Islet of Langerhans (tissue), 1 donor: ENCODE results near the gene MBOAT1.

ENCODE experiments used
- FAIRE-seq: peaks from one replicate; lab custom pipeline; 2011; peaks lifted over from hg19 to GRCh38; lab: Jason Lieb, UNC

MBOAT1 gene

DNA sequence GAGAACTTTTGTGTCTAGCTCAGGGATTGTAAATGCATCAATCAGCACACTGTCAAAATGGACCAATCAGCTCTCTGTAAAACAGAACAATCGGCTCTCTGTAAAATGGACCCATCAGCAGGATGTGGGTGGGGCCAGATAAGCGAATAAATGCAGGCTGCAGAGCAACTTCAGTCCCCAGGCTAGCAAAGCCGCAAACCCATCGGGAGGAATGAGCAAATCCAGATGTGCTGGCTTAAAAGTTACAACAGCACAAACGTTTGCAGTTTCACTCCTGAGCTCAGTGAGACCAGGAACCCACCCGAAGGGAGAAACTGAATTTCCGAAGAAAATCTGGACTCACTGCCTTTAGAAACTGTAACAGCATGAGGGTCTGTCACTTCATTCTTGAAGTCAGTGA, 21.9 kb upstream of the MBOAT1 start:
- no peak for FAIRE-seq

DNA sequence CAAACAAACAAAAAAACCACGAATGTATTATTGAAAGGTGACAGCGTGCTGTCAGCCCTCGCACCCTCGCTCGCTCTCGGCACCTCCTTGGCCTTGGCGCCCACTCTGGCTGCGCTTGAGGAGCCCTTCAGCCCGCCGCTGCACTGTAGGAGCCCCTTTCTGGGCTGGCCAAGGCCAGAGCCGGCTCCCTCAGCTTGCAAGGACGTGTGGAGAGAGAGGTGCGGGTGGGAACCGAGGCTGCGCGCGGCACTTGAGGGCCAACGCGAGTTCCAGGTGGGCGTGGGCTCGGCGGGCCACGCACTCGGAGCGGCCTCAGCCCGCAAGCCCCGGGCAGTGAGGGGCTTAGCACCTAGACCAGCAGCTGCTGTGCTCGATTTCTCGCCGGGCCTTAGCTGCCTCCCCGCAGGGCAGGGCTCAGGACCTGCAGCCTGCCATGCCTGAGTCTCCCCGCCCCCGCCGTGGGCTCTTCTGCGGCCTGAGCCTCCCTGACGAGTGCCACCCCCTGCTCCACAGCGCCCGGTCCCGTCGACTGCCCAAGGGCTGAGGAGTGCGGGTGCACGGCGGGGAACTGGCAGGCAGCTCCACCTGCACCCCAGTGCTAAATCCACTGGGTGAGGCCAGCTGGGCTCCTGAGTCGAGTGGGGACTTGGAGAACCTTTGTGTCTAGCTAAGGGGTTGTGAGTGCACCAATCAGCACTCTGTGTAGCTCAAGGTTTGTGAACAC, 20.9 kb upstream of the MBOAT1 start:
- no peak for FAIRE-seq

DNA sequence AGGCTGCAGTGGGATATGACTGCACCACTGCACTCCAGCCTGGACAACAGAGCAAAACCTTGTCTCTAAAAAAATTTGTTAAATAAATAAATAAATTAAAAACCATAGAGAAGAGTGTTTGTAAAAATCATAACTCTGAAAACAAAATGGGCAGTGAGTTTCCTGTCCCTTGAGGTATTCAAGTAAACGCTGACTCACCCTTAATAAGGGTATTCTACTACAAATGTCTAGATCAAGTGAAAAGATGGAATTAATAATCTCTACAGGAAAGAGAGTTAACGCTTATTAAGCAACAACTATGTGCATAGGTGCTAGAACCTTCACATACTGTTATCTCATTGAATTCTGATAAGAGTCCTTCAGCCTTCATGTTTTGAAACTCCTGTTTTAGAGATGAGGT, 19.9 kb upstream of the MBOAT1 start:
- FAIRE-seq, result no peak

DNA sequence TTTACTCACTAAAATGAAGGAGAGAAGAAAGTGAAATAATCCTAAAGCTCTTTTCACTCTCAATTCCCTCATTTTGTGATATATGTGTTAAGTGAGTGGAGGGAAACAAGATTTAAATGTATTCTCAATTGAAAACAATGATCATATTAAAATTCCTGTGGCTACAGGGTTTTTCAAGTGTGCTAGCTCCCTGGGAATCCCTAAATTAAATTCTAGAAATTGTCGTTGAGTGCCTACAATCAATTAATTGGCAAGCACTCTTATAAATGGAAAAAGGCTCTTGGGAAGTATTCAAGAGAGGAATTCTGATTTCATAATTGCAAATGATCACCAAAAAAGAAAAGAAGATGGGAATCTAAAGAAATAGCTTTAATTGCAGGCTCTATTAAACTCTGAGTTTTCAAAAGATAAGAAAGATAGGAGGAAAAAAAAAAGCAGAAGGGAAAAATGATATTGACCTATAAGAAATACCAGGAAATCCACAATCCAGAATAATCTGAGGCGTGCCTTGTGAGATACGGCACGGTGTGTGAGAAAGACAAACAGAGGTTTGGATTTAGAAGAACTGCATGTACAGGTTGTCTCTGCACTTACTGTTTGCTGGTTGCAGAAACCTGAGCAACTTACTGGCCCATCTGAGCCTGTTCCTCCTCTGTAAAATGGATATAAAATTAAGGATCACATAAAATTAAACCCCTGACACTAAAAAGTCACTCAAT, 18.3 kb upstream of the MBOAT1 start:
- FAIRE-seq, result no peak

DNA sequence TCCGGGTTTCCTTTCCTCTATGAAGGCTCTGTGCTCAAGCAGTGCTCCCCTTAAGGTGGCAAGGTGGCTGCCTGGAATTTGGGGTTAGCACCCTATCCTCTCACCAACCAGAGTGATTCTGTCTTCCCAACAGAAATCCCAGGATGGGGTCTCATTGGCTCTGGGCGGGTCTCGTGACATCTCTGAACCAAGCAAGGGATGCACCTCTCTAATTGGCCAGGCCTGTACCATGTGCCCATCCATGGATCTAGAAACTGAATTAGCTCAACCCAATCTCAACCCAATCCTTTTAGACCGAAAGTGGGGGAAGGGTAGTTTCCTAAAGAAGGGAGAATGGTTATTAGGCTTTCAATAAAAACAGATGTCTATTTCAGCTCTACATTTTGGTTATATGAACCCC, 17.6 kb upstream of the MBOAT1 start:
- FAIRE-seq, result no peak

DNA sequence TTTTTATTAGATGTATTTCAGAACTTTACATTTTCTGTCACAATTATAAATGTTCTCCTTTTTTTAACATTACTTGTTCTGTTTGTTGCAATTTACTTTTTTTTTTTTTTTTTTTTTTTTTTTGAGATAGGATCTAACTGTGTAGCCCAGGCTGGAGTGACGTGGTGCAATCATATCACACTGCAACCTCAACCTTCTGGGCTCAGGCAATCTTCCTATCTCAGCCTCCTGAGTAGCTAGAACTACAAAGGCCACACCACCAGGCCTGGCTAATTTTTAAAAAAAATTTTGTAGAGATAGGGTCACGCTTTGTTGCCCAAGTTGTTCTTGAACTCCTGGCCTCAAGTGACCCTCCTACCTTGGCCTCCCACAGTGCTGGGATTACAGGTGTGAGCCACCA, 15.1 kb upstream of the MBOAT1 start:
- FAIRE-seq, result no peak

DNA sequence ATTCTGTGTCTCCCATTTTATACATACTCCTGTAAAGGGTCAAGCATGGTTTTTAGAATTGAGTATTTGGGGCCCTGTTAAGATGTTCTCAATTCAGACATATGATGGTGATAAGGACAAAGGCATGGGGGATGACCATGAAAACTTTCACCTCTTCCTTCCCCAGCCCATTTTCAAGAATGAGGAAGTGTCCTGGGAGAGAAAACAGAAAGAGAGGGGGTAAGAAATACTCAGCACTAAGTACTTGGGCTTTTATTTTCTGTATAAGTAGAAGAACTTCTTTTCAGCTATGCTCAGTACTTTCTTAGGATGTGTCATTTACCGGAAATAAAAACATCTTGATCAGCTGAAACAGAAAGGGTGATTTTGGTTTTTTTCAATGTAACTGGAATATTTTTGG, 10.9 kb upstream of the MBOAT1 start:
- no peak for FAIRE-seq

DNA sequence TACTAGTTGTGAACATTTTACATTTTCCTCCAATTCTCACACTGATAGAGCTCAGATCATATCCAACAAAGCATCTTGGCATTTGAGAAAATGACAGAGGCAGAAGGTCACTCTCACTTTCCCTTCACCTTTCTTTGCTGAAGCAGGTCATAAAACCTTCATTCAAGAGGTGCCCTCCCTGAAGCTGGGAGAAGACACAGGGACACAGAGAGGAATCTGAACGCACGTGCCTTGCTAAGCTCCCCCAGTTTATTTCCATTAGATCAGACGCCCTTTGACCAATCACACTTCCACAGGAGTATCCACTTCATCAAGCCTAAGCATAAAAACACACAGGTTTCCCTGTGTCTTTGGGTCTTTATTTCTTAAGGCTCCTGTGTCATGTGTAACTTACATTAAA, 9.2 kb upstream of the MBOAT1 start:
- no peak for FAIRE-seq

DNA sequence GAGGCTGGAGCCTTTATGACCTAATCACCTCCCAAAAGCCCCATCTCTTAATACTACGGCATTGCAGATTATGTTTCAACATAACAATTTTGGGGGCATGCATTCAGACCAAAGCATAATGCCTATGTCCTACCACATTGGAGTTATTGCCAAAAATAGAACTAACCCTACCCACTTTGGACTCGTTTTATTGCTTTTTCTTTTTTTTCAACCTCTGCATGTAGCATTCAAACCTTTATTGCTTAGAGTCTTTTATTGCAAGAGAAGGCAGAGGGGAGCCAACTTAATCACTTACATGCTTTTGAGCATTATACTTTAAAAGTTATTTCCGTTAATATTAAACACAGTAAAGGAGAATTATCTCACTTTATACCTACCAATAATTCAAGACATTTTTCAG, 8.1 kb upstream of the MBOAT1 start:
- FAIRE-seq, result no peak

DNA sequence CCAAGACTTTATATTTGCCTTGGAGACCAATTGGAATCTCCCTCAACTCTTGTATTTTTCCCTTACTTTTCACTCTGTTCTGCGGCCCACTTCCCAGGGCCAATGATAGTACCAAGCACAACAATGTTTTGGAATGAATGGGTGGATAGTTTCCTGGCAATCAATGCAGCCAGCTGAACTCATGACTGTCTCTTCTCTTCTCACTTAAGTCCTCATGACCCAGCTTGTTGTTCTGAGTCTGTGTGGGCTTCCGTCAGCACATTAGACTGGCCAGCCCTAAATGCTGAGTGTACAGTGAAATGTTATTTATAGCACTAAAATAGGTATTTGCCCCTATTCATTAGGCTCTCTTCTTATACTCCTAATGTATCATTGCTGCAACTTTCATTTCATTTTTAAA, 5.6 kb upstream of the MBOAT1 start:
- no peak for FAIRE-seq

DNA sequence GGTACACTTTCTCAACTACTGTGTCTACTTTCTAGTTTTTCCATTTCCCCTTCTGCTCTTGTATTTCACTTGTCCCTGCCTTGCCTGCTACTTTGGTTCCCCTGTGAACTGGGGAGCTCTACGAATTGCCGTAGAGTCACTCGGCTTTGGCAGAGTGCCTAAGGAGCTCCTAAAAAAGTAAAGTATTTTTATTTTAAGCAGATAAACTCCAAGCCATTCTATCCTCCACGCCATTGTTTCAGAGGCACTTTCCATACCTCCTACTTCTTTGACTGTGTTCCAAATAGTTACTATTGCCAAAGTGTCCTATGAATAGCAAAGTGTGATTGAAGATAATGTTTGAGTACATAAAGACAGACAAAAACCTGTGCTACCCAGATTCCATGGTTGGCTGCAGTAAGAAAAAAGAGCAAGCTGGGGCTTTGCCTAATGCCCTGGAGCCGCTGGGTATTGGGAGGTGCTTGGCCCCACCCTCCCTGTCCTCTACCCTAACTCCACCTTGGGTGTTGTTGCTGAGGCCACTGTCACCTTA, 5.1 kb upstream of the MBOAT1 start:
- no peak for FAIRE-seq

DNA sequence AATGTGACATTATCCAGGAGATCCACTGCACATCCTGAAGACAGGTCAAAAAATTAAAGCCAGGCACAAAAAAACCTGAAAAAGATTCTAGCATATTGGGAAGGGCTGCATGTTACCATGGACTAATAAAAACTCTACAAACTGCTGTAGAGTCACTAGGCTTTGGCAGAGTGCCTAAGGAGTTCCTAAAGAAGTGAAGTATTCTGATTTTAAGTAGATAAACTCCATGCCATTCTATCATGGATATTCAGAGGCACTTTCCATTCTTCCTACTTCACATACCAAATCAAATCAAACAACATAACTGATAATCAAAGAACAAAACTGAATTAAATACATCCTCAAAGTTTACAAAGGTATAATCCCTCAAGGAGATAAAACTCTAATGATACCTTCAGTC, 3.0 kb upstream of the MBOAT1 start:
- FAIRE-seq, result no peak

DNA sequence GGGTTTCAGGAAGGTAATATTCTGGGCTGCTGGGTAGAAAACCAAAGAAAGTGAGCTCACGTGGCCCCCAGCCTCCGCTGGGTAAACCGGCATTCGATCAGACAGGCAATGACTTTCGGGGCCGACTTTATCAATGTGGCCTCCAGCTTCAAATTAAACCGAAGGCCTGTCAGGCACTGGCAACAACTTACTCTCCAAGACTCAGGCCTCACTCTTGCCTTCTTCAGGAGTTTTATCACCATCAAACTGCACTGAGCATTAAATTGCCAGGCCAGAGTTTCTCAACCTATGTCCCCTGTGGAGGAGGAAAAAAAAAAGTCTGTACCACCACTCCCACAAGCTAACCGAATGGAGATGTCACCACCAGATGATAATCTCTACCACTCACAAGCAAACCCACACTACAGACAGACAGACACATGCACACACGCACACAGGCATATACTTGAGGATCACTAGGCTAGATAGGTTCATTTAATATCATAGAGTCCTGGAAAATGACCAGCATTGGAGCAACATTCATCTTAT, 1.1 kb upstream of the MBOAT1 start:
- no peak for FAIRE-seq

DNA sequence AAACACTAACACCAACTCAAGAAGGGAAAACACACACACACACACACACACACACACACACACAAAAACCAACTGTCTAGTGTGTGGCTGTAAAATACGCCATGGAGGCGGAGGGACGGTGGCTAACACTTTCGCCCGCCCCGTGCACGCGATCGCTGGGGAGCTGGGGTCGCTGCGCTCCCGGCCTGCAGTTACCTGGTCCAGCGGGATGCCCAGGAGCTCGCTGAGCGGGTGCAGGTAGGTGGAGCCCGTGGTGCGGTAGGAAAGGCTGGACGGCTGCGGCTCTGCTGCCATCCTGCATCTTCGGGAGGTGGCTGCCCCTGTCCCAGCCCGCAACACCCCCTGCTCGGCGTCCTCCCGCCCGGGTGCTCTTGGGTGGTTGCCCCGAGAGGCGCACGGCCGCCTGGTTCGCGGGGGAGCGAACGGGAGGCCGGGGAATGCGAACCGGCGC, 303 bp downstream of the MBOAT1 start:
- FAIRE-seq, result no peak

DNA sequence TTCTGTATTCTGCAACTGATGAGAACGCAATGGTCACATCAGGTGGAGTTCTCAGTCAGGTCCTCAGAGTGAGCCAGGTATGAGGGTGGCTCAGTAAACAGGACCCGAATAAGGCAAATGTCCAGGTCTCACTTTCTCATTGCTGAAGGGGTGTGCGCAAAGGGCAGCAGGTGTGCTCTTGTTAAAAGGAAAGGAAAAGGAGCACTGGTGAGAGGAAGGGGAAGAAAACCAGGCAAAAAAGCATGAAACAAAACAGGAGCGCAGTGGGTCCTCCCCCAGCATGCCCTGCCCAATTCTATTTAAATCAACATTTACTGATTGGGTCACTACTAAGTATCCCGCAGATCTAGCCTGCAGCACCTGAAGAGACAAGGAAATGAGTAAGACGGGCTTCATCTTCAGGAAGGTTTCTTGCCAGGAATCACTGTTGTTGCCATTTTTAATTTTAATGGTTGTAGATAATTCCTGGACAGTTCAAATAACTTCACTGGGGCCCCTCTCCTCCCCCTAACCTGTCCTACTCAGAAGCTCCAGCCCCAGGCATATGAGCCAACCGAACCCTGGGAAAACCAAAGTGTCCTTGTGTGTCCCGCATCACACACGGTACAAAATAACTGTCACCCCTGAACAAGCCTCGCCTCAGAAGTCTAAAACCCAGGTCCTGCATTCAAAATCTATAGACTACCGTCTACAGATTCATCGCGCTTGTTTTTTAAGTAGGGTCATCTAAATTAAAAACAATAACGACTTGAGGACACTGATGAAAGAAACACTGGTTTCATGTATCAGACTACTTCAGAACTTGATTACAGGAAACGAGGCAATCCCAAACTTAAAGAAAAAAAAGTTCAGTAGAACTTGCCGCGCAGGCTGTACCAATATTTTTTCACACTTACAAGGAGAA, 980 bp downstream of the MBOAT1 start:
- no peak for FAIRE-seq

DNA sequence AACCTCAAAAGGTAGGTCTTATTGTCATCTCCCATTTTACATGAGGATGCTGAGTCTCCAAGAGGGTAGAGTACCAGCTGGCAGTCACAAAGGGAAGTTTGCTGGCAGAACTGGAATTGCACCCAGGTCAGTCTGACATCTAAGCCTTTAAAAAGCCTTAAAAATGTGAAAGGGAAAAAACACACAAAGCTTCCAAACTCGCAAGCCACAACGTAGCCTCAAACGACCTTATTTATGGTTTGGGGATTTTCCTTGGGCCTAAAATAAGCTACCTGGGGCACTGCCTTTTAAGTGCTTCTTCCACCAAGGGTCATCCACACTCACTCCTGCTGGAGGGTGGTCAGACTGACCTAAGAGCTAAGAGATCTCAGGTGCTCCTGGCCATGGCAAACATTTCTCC, 2.1 kb downstream of the MBOAT1 start:
- FAIRE-seq, result no peak

DNA sequence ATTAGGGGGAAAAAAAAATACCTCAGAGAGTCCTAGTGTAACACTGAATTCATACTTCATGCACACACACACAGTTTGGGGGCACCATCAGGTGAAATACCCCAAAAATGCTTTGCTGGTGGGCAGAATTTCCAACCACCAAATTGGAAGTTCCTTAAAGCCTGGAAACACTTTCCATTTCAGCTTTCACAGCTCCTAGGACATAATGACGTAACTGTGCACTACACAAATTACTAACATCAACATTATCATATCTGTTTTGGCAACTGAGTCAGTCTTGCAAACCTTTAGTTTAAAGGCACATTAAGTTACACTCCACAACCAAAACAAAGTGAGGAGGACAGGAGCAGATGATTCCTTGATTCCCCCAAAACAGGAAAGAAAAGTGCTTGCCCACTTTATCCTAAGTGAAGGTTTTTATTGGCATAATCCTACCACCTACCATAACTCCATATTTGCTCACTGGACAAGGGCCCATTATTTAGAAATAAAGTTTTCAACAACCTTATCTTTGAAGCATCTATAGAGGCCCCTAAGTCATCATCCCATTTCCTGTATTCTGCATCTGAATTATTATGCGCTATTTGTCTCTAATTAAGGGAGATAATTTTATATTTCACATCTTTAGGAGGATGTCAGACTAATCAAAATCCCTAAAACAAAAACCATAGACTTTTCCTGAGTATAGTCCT, 3.4 kb downstream of the MBOAT1 start:
- no peak for FAIRE-seq

DNA sequence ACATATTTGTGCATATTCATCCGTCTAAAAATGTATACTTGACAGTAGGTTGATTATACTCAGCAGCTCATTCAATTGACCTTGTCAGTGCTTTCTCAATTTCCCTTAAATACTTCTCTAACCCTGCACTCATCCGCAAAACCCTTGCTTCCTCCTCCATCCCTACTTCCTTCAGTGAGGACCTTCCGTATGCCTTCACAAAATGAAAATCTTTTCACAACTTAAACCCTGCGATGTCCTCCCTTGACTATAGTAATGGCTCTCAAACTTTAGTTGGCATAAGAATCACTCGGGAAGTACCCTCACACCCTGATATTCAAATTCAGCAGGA, 5.2 kb downstream of the MBOAT1 start:
- no peak for FAIRE-seq

DNA sequence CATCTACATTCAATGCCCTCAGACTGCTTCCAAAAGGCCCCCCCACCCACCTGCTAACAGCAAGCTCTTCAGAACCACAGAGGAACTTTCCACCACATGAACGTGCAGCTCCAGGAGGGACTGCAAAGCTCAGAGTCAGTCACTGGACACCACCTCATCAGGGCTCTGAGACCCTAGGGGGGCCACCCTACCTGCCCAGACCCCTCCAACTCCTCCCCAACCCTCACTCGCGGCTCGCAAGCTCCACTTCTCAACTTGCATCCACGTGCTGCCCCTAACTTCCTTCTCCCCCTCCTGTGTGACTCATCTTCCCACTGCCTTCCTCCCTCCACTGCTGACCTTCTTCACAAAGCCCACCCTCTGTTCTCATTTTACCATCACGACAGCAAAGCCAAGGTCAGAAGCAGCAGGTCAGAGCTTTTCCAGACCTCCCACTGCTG, 6.5 kb downstream of the MBOAT1 start:
- no peak for FAIRE-seq

DNA sequence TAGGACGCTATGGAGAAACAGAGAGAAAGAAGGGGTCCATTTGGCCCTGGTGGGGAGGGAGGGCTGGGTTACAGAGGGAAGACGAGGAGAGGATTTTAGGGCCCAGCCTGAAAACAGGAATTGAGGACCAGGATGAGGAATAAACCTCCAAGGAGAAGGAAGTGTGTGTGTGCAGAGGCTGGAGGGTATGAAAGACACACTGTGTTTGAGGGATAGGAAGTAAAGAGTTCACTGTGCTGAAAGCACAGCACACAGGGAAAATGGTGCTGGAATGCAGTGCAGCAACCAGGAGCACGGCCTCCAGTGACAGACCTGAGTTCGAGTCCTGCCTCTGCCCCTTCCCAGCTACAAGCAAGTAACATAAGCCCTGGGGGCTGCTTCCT, 7.8 kb downstream of the MBOAT1 start:
- no peak for FAIRE-seq

DNA sequence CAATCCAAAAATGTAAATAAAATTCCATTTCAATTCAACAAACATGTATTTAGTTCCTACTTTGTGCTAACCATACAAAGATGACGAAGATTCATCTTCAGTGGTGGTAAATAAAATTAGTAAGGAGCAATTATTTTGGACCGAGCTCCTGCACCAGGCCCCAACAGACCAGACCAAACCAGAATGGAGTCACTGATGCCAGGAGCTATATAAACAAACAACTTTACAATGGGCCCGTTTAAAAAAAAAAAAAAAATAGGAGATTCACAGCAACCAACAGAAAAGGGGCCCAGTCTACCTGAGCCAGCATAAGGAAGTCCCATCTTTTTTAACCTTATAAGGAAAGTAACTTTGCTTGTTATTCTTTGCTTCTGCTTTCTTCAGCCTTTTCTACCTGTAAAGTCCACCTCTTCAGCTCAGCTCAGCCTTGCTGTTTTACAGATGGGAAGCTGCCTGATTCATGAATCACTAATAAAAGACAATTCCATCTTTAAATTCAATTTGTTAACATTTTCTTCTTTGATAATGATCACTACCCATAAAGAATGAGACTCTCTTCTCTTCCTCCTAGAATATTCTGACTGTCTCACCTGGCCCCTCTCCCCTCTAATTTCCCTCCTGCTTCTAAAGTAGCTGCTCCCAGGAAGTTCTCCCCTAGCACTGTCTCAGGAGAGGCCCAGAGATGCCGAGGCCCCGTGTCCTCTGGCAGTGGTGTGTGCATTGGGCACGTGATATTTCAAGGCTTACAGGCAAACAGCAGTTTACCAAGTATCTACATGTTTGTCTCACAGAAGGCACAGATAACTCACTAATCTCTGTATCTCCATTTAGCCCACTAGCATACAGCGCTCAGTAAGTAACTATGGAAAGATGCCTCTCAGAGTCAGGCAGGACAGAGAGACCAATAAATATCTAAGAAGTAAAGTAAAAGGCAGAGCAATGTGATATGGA, 8.4 kb downstream of the MBOAT1 start:
- no peak for FAIRE-seq
